Stomach (tissue), 9 donors: ENCODE results near the gene MAN2A1. TPM values are rescaled to one million over a fixed set of nuclear protein-coding genes. Genes with fewer than 3 reads are reported as not detected.

Experiments used
- DNase-seq, 2 donors: peaks; one replicate each; pipeline versions ENCODE4 v3.0.0 to v3.0.0-alpha.2; 2013 to 2019
- H3K27ac ChIP-seq, 5 donors: fragments of 200-600 bp in 4 of 5; sonication (generic) in 4 of 5; one replicate each; pipeline ENCODE4 v1.5.1; 2013 to 2019; ENCODE audit warnings: mild to moderate bottlenecking in 1 of 5, moderate library complexity in 1 of 5
- H3K27me3 ChIP-seq, 3 donors: fragments of 200-600 bp; sonication (generic); one replicate each; pipeline ENCODE4 v1.5.1; 2017 to 2019; ENCODE audit warnings: mixed run types in 1 of 3
- H3K36me3 ChIP-seq, 4 donors: fragments of 200-600 bp; sonication (generic); 1 replicate in 3 of 4; 2 replicates in 1 of 4; pipeline ENCODE4 v1.5.1; 2016 to 2019
- H3K4me1 ChIP-seq, 4 donors: fragments of 200-600 bp; sonication (generic); one replicate each; pipeline ENCODE4 v1.5.1; 2016 to 2019
- H3K4me3 ChIP-seq, 4 donors: fragments of 200-600 bp; sonication (generic) in 3 of 4; one replicate each; pipeline ENCODE4 v1.5.1; 2016 to 2019; ENCODE audit warnings: mild to moderate bottlenecking in 1 of 4
- H3K9me3 ChIP-seq, 4 donors: fragments of 200-600 bp; sonication (generic); one replicate each; pipeline ENCODE4 v1.5.1; 2016 to 2019
- EP300 ChIP-seq: sonication (generic); formaldehyde crosslinking; IDR thresholded peaks from one replicate; pipeline ENCODE4 v1.6.1; 2017; ENCODE audit warnings: antibody characterized with exemption
- POLR2A ChIP-seq, 4 donors: fragments of 450-650 bp; IDR thresholded peaks; one replicate each; pipeline ENCODE4 v1.6.1; 2016; ENCODE audit warnings: antibody characterized with exemption in 4 of 4, control low read depth in 2 of 4, mild to moderate bottlenecking in 1 of 4, moderate library complexity in 1 of 4
- POLR2AphosphoS5 ChIP-seq, 3 donors: sonication (generic); formaldehyde crosslinking; IDR thresholded peaks; one replicate each; pipeline ENCODE4 v1.6.1; 2016; ENCODE audit warnings: antibody characterized with exemption in 3 of 3
- WGBS, 5 donors: extraction: QIAGEN DNeasy Blood & Tissue Kit in 3 of 5; methylation state at CpG; one replicate each; pipeline versions ENCODE4 v1.1.5 to v1.1.7; 2013 to 2018; 5-methylcytosine and 5-hydroxymethylcytosine counted together
- intact Hi-C: fragments of 100-400 bp; cut with DNase I; formaldehyde crosslinking; loops from one replicate; pipeline ENCODE4 v1.15.1; 2023; ENCODE audit warnings: low total_unique reads
- polyA plus RNA-seq, 3 donors: library from polyadenylated mRNA; stranded (reverse); fragments of 200-250 nt; gene quantifications; one replicate each; pipeline ENCODE4 v1.2.3, GENCODE V29; 2013
- total RNA-seq, 5 donors: library from RNA; depleted of rRNA; stranded (reverse); fragments of >200 nt; gene quantifications; one replicate each; pipeline versions ENCODE4 v1.1.0 to v1.2.3, GENCODE V29; 2014 to 2016
- TF ChIP-seq, protein P1 (sequence below), 7 experiments: fragments of 450-650 bp in 4 of 7; fragments of 200-600 bp in 3 of 7; sonication (generic) in 3 of 7; IDR thresholded peaks; one replicate each; pipeline ENCODE4 v1.5.1; 2016 to 2019; ENCODE audit warnings: antibody characterized with exemption in 7 of 7, control low read depth in 2 of 7, mild to moderate bottlenecking in 1 of 7
- donor health status: healthy with polysubstance abuse.
- donor health status: Bipolar disorder and iron deficiency.
- donor health status: healthy.

The MAN2A1 gene
- total and polyA plus RNA-seq, 8 donors = 6.1 to 136 (median 33.6) TPM

DNA sequence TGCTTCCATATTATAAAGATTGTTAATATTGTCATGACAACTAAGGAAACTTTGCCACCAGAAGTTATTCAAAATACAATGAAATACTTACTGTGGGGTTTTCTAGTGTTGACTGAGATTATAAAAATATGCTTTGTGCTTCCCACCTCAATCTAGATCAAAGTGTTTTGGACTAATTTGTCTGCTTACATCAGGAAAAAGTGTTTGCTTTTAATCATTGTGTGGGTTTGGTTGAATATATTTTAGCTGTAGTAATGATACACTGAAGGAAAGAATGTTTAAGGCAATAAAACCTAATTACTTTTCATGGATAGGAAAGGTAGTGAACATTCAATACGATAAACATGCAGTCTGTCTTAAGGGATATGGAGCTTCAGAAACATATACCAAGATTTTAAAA is 29.8 kb upstream of the MAN2A1 start:
- 71 to 89% (median 82%) methylated on average over 1 of the region's 1 CpG for WGBS, 5 donors
- H3K9me3 ChIP-seq = no peaks in the 10 kb centered on the region

GRCh38 chr5:109660301-109660700 is 29.4 kb upstream of the MAN2A1 start:
- Histone ChIP-seq H3K27me3 (no peaks in the 10 kb centered on the region), H3K27ac (no peak overlapping the region), H3K4me3 (no peak overlapping the region), H3K9me3 (no peaks in the 10 kb centered on the region), H3K4me1 (no peaks in the 10 kb centered on the region), H3K36me3 (no peaks in the 10 kb centered on the region)
- WGBS, 5 donors = 70 to 90% (median 82%) methylated on average over 5 of the region's 5 CpGs
- TF ChIP-seq, protein P1, sequence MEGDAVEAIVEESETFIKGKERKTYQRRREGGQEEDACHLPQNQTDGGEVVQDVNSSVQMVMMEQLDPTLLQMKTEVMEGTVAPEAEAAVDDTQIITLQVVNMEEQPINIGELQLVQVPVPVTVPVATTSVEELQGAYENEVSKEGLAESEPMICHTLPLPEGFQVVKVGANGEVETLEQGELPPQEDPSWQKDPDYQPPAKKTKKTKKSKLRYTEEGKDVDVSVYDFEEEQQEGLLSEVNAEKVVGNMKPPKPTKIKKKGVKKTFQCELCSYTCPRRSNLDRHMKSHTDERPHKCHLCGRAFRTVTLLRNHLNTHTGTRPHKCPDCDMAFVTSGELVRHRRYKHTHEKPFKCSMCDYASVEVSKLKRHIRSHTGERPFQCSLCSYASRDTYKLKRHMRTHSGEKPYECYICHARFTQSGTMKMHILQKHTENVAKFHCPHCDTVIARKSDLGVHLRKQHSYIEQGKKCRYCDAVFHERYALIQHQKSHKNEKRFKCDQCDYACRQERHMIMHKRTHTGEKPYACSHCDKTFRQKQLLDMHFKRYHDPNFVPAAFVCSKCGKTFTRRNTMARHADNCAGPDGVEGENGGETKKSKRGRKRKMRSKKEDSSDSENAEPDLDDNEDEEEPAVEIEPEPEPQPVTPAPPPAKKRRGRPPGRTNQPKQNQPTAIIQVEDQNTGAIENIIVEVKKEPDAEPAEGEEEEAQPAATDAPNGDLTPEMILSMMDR (IDR thresholded peaks at IDR 0.05) = no peak
- TF ChIP-seq POLR2AphosphoS5 (IDR thresholded peaks at IDR 0.05) (no peak), EP300 (no peak), POLR2A (IDR thresholded peaks at IDR 0.05) (no peak)
- no peak for DNase-seq
- intact Hi-C loops = no loop called here

More for the DNA sequence above, 29.8 kb upstream of the MAN2A1 start:
- no peak overlapping the region for H3K4me3 ChIP-seq
- TF ChIP-seq POLR2AphosphoS5 (IDR thresholded peaks at IDR 0.05) = no peak
- TF ChIP-seq POLR2A (IDR thresholded peaks at IDR 0.05) = no peak
- no peak for TF ChIP-seq EP300
- TF ChIP-seq, protein P1 (IDR thresholded peaks at IDR 0.05) = no peak
- no peaks in the 10 kb centered on the region for H3K4me1 ChIP-seq
- no peaks in the 10 kb centered on the region for H3K27me3 ChIP-seq
- H3K36me3 ChIP-seq = no peaks in the 10 kb centered on the region
- H3K27ac ChIP-seq = no peak overlapping the region
- no peak for DNase-seq
- intact Hi-C loops = no loop called here

DNA sequence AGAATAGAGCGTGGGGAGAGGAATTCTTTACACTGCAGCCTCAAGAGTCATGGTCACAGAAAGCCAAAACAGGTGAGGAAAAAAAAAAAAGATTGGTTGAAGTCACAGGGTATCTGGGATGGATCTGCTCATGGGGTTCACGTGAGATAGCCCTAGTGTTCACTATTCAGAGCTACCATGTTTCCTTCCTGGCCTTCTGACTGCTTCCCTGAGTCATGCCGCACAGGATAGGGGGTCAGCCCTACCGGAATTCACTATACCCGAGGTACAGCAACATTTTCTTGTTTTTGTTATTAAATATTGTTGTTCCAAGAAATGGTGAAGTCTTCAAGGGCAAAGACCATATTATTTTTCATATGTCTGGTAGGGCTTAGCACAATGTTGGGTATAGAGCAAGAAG is 21.5 kb upstream of the MAN2A1 start:
- no peaks in the 10 kb centered on the region for H3K9me3 ChIP-seq
- H3K27me3 ChIP-seq = no peaks in the 10 kb centered on the region
- 79 to 90% (median 84%) methylated on average over 5 of the region's 5 CpGs for WGBS, 5 donors
- no peak overlapping the region for H3K4me3 ChIP-seq
- H3K27ac ChIP-seq = no peak overlapping the region
- no peak for TF ChIP-seq POLR2AphosphoS5 (IDR thresholded peaks at IDR 0.05)
- TF ChIP-seq EP300 = no peak
- TF ChIP-seq, protein P1 (IDR thresholded peaks at IDR 0.05) = no peak
- TF ChIP-seq POLR2A (IDR thresholded peaks at IDR 0.05) = no peak
- intact Hi-C loops = no loop called here
- no peaks in the 10 kb centered on the region for H3K4me1 ChIP-seq
- DNase-seq = no peak
- no peaks in the 10 kb centered on the region for H3K36me3 ChIP-seq

- no peaks in the 10 kb centered on the region for H3K27me3 ChIP-seq
- WGBS, 5 donors = 41 to 63% (median 48%) methylated on average over 4 of the region's 4 CpGs
- intact Hi-C loops = no loop called here
- DNase-seq = no peak
- no peak overlapping the region for H3K4me3 ChIP-seq
- no peaks in the 10 kb centered on the region for H3K36me3 ChIP-seq
- H3K27ac ChIP-seq = no peak overlapping the region
- TF ChIP-seq EP300 = no peak
- TF ChIP-seq, protein P1 (IDR thresholded peaks at IDR 0.05) = no peak
- TF ChIP-seq POLR2AphosphoS5 (IDR thresholded peaks at IDR 0.05) = no peak
- TF ChIP-seq POLR2A (IDR thresholded peaks at IDR 0.05) = no peak
- H3K4me1 ChIP-seq = no peaks in the 10 kb centered on the region
- no peaks in the 10 kb centered on the region for H3K9me3 ChIP-seq
Observed at GRCh38 chr5:109668668-109669422, 20.9 kb upstream of the MAN2A1 start.
